Mucosa of rectum (tissue), 2 donors: ENCODE measurements around the gene TDRD10.

ENCODE experiments used
- H3K27ac ChIP-seq, 2 donors: one replicate each; pipeline ENCODE4 v1.7.0; 2013; ENCODE audit warnings: inconsistent platforms in 2 of 2, low read depth in 2 of 2, low read length in 2 of 2
- H3K27me3 ChIP-seq, 2 donors: one replicate each; pipeline ENCODE4 v1.7.0; 2013; ENCODE audit warnings: low read length in 2 of 2; ENCODE audit not compliant: control insufficient read depth in 2 of 2, insufficient read depth in 2 of 2
- H3K36me3 ChIP-seq, 2 donors: one replicate each; pipeline ENCODE4 v1.7.0; 2013; ENCODE audit warnings: low read length in 2 of 2; ENCODE audit not compliant: control insufficient read depth in 2 of 2, insufficient read depth in 2 of 2
- H3K4me1 ChIP-seq, 2 donors: one replicate each; pipeline ENCODE4 v1.7.0; 2013; ENCODE audit warnings: low read length in 2 of 2, mild to moderate bottlenecking in 1 of 2; ENCODE audit not compliant: control insufficient read depth in 2 of 2, insufficient read depth in 2 of 2
- H3K4me3 ChIP-seq, 2 donors: one replicate each; pipeline ENCODE4 v1.7.0; 2013; ENCODE audit warnings: low read length in 2 of 2
- H3K9ac ChIP-seq, 2 donors: one replicate each; pipeline ENCODE4 v1.7.0; 2013; ENCODE audit warnings: low read length in 2 of 2, low read depth in 1 of 2, mild to moderate bottlenecking in 1 of 2
- H3K9me3 ChIP-seq, 2 donors: one replicate each; pipeline ENCODE4 v1.7.0; 2013; ENCODE audit warnings: low read length in 2 of 2; ENCODE audit not compliant: control insufficient read depth in 2 of 2
- donor health status: healthy.
- donor health status: Normal muscosa, but diverticular disease.

TDRD10 gene

DNA sequence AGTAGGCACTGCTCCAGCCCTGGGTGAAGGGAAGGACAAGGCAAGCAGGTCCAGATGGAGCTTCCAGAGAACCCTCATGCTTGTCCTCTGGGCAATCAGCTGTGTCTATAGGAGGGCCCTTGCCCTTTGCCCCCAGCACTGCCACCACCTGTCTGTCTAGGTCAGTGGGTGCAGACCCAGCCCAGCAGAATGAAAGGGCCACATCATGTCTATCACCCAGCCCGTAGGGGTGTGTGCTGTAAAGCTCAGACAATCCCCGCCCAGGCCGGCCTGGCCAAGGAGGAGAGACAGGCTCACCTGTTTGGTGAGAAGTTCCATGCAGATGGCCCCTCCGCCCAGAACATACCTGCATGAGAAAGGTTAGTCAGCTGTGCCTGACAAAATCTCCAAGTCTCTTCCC, 49.5 kb downstream of the TDRD10 start:
- no peak overlapping the region for H3K27ac ChIP-seq
- H3K36me3 ChIP-seq: peaks cover 60 to 75% of the 10 kb centered on the region in 2 donors
- H3K27me3 ChIP-seq: no peaks in the 10 kb centered on the region

DNA sequence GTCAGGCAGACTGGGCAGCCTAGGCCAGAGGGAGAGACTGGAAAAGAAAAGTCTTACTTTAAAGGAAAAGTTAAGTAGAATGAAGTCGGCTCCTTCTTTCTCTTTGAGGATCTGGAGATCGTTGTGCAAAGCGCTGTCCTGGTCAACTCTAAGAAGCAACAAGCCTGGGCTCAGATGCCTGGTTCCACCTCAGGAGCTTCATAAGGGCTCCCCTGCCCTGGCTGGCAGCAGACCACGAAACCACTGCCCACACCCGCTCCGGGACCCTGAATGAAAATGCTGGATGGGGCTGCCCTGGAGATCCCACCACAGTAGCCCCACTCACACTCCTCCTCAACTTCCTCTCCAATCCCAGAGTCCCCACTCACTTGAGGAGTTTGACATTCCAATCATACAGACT, 50.0 kb downstream of the TDRD10 start:
- no peak overlapping the region for H3K9ac ChIP-seq
- no peaks in the 10 kb centered on the region for H3K9me3 ChIP-seq
- no peak overlapping the region for H3K4me3 ChIP-seq
- H3K36me3 ChIP-seq: peaks cover 60 to 75% of the 10 kb centered on the region in 2 donors
- H3K4me1 ChIP-seq: peaks cover 12 to 25% of the 10 kb centered on the region in 2 donors
- H3K27ac ChIP-seq: no peak overlapping the region
- H3K27me3 ChIP-seq: no peaks in the 10 kb centered on the region

More for the DNA sequence above, 49.5 kb downstream of the TDRD10 start:
- Histone ChIP-seq H3K9me3 (no peaks in the 10 kb centered on the region), H3K9ac (no peak overlapping the region), H3K4me1 (peaks cover 7 to 20% of the 10 kb centered on the region in 2 donors), H3K4me3 (no peak overlapping the region)

GRCh38 chr1:154553056-154554030, 51.3 kb downstream of the TDRD10 start:
- peaks cover 60 to 75% of the 10 kb centered on the region in 2 donors for H3K36me3 ChIP-seq
- no peaks in the 10 kb centered on the region for H3K27me3 ChIP-seq
- no peak overlapping the region for H3K4me3 ChIP-seq
- H3K9ac ChIP-seq: no peak overlapping the region
- H3K27ac ChIP-seq: no peak overlapping the region
- no peaks in the 10 kb centered on the region for H3K9me3 ChIP-seq
- H3K4me1 ChIP-seq: peaks cover 19 to 23% of the 10 kb centered on the region in 2 donors

- Histone ChIP-seq H3K36me3 (peaks cover 41 to 46% of the 10 kb centered on the region in 2 donors), H3K4me3 (peak overlapping the region in 1 of 2 donors; percentile 97), H3K9me3 (no peaks in the 10 kb centered on the region), H3K9ac (no peak overlapping the region), H3K4me1 (peaks cover 16 to 25% of the 10 kb centered on the region in 2 donors), H3K27me3 (no peaks in the 10 kb centered on the region), H3K27ac (no peak overlapping the region)
Observed at GRCh38 chr1:154556422-154556821, 54.4 kb downstream of the TDRD10 start.

DNA sequence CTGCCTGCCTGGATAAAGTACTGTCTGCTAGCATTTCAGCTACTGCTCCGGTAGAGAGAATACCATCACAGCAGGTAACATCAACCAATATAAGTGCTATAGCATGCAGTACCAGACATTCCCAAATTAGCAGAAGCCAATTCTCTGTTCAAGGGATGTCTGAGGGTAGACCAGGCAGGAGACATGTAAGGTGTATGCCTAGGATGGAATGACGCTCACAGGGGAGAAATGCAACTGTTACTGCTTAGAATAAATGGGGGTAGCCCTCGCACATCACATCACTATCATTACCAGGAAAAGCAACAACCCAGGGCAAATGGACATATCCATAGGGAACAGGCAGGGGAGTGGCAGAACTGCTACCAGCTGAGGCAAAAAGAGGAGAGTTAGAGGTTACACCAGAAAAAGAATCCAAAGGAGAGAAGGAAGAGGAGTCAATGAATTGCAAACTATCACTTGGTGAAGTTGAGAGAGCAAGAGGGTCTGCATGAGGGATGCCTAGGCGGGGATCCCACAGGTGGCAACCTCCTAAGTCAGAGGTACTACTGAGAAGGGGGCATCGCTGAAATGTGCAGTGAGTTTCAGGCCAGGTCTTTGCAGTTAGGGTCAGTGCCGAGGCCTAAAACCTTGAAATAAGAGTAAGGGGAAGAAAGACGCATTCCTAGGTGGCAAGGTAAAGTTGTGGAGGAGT, 55.4 kb downstream of the TDRD10 start:
- peak overlapping the region in 1 of 2 donors; percentile 82 for H3K27ac ChIP-seq
- H3K9ac ChIP-seq: peak overlapping the region; percentile 84
- H3K4me1 ChIP-seq: peaks cover 14 to 25% of the 10 kb centered on the region in 2 donors
- H3K9me3 ChIP-seq: no peaks in the 10 kb centered on the region
- H3K4me3 ChIP-seq: peak overlapping the region; percentile 77 to 97
- H3K36me3 ChIP-seq: peaks cover 31 to 36% of the 10 kb centered on the region in 2 donors
- H3K27me3 ChIP-seq: no peaks in the 10 kb centered on the region

GRCh38 chr1:154557939-154558719, 56.1 kb downstream of the TDRD10 start, which contains the start of gene UBE2Q1:
Gene UBE2Q1, minus strand, starts transcription at chr1:154558662. Its CDS starts 109 bp downstream, at chr1:154558553.
- Histone ChIP-seq H3K9me3 (no peaks in the 10 kb centered on the region), H3K4me1 (peaks cover 14 to 25% of the 10 kb centered on the region in 2 donors), H3K9ac (peak within 1 kb of the TSS; percentile 84), H3K27ac (peak within 1 kb of the TSS; percentile 82 to 85), H3K36me3 (peaks cover 24 to 29% of the 10 kb centered on the region in 2 donors), H3K4me3 (peak within 1 kb of the TSS; percentile 83 to 97), H3K27me3 (no peaks in the 10 kb centered on the region)

DNA sequence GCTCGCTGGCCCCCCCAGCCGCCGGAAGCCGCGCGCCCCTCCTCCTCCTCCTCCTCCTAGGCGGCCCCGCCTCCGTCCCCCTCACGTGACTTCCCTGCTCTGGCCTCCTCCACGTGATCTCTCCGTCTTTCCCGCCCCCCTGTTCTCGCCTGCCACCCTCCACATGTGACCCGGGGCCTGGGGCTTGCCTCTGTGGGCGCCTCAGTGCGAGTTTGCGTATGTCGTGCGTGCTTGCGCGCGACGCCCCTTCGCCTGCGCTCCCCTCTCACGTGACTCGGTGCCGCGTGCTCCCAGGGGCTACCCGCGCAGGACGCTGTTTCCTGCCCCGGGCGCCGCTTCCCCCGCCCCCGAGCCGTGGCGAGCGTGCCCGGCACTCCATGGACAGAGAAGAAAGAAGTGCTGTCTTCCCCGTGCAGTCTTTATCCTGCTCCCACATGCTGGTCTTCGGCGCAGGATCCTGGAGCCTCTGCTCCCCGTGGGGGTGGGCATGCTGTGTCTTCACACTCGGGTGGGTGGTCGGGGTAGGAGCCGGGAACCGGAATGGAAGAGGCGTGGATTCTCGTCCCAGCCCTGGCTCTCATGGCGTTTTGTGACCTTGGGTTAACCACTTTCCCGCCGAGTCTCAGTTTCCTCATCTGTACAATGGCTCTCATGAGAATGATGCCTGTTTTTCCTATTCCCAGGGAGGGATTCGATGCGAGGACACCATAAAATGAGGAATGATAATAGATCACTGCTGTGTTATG, 56.9 kb downstream of the TDRD10 start:
- Histone ChIP-seq H3K9me3 (no peaks in the 10 kb centered on the region), H3K9ac (peak overlapping the region; percentile 69 to 76), H3K4me3 (peak overlapping the region; percentile 77 to 83), H3K27ac (peak overlapping the region; percentile 82 to 85), H3K36me3 (peaks cover 17 to 21% of the 10 kb centered on the region in 2 donors), H3K4me1 (peaks cover 14 to 22% of the 10 kb centered on the region in 2 donors), H3K27me3 (no peaks in the 10 kb centered on the region)

GRCh38 chr1:154559466-154560044, 57.5 kb downstream of the TDRD10 start:
- peak overlapping the region; percentile 82 to 85 for H3K27ac ChIP-seq
- H3K4me1 ChIP-seq: peaks cover 14 to 22% of the 10 kb centered on the region in 2 donors
- peak overlapping the region; percentile 69 to 76 for H3K9ac ChIP-seq
- no peaks in the 10 kb centered on the region for H3K9me3 ChIP-seq
- peak overlapping the region; percentile 77 to 83 for H3K4me3 ChIP-seq
- peaks cover 11 to 14% of the 10 kb centered on the region in 2 donors for H3K36me3 ChIP-seq
- no peaks in the 10 kb centered on the region for H3K27me3 ChIP-seq

DNA sequence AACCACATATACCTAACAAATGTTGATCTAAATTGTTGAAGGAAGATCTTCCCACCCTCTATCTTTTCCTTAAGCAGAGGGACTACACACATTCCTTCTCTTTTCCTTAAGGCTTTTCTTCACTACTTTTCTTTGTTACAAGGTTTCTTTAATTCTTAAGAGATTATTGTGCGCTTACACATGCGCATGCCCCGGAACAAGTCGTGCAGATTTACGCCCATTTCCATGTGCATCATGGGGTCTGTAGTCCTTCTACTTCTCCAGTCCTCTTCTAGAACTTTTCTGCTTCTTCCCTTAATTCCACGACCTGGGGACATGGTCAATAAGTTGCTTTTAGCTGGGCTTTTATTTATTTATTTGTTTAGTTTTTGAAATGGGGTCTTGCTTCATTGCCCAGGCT, 63.9 kb downstream of the TDRD10 start:
- H3K9me3 ChIP-seq: no peaks in the 10 kb centered on the region
- H3K4me1 ChIP-seq: peaks cover 2 to 5% of the 10 kb centered on the region in 2 donors
- no peak overlapping the region for H3K27ac ChIP-seq
- no peak overlapping the region for H3K4me3 ChIP-seq
- H3K9ac ChIP-seq: no peak overlapping the region
- H3K36me3 ChIP-seq: no peaks in the 10 kb centered on the region
- peaks cover 7 to 12% of the 10 kb centered on the region in 2 donors for H3K27me3 ChIP-seq
